Esophagus muscularis mucosa (tissue), 4 donors: ENCODE data around the gene AUTS2. TPM values are rescaled to one million over a fixed set of nuclear protein-coding genes. Genes with fewer than 3 reads are reported as not detected.

Source experiments
- DNase-seq: peaks from one replicate; pipeline ENCODE4 v3.0.0-alpha.2; 2017; ENCODE audit errors: extremely low spot score
- H3K27ac ChIP-seq, 4 donors: fragments of 200-600 bp; sonication (generic); replicated peaks in 1 of 4; 1 replicate in 3 of 4; 2 replicates in 1 of 4; pipeline ENCODE4 v1.5.1; 2016 to 2019; ENCODE audit warnings: mild to moderate bottlenecking in 1 of 4
- H3K27me3 ChIP-seq, 4 donors: fragments of 200-600 bp; sonication (generic); one replicate each; pipeline versions ENCODE4 v1.5.1 to v1.6.0; 2016 to 2019
- H3K36me3 ChIP-seq, 4 donors: fragments of 200-600 bp; sonication (generic); one replicate each; pipeline ENCODE4 v1.5.1; 2016 to 2019
- H3K4me1 ChIP-seq, 4 donors: fragments of 200-600 bp; sonication (generic); one replicate each; pipeline ENCODE4 v1.5.1; 2016 to 2019
- H3K4me3 ChIP-seq, 4 donors: fragments of 200-600 bp; sonication (generic); 1 replicate in 2 of 4; 2 replicates in 2 of 4; pipeline ENCODE4 v1.5.1; 2016 to 2019; ENCODE audit warnings: mild to moderate bottlenecking in 4 of 4, moderate library complexity in 1 of 4
- H3K9me3 ChIP-seq, 4 donors: fragments of 200-600 bp; sonication (generic); 1 replicate in 3 of 4; 2 replicates in 1 of 4; pipeline ENCODE4 v1.5.1; 2016 to 2019
- EP300 ChIP-seq: sonication (generic); formaldehyde crosslinking; IDR thresholded peaks from one replicate; pipeline ENCODE4 v1.6.1; 2017; ENCODE audit warnings: antibody characterized with exemption
- POLR2A ChIP-seq: fragments of 450-650 bp; IDR thresholded peaks from one replicate; pipeline ENCODE4 v1.6.1; 2017; ENCODE audit warnings: antibody characterized with exemption, moderate library complexity, mild to moderate bottlenecking, low read depth
- POLR2AphosphoS5 ChIP-seq, 2 donors: sonication (generic); formaldehyde crosslinking; IDR thresholded peaks; one replicate each; pipeline ENCODE4 v1.6.1; 2017; ENCODE audit warnings: antibody characterized with exemption in 2 of 2
- WGBS: methylation state at CpG from one replicate; pipeline ENCODE4 v1.1.5; 2018; 5-methylcytosine and 5-hydroxymethylcytosine counted together
- intact Hi-C: fragments of 100-400 bp; cut with DNase I; formaldehyde crosslinking; loops from one replicate; pipeline ENCODE4 v1.15.1; 2023
- total RNA-seq, 4 donors: library from RNA; depleted of rRNA; stranded (reverse); fragments of >200 nt; gene quantifications; one replicate each; pipeline versions ENCODE4 v1.1.0 to v1.2.1, GENCODE V29; 2016
- TF ChIP-seq, protein P1 (sequence below), 3 experiments: fragments of 200-600 bp in 2 of 3; fragments of 450-650 bp in 1 of 3; sonication (generic) in 2 of 3; IDR thresholded peaks; one replicate each; pipeline ENCODE4 v1.5.1; 2017 to 2019; ENCODE audit warnings: antibody characterized with exemption in 3 of 3, mild to moderate bottlenecking in 2 of 3, moderate library complexity in 1 of 3

Gene AUTS2
- total RNA-seq, 4 donors from 2014 or later = 18.5 to 44.9 (median 34.2) TPM

DNA sequence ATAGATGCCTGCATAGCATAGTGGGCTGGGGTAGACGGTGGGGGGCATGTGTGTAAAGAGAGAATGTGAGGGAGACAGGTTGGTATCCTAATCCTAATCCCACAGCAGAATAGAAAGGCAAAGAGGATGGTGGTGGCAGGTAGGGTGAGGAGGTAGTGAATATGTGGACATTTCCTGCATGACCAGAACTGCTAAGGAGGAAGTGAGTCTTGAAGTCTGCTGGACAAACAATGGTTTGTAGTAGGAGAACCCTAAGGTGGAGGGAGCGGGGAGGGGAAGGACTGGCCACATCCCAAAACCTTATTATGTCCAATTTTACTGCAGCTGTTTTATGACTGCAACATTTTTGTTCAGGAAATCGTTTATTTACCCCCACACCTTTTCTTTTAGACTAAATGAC, 279.7 kb downstream of the AUTS2 start:
- Histone ChIP-seq H3K36me3 (no peaks in the 10 kb centered on the region), H3K9me3 (no peaks in the 10 kb centered on the region), H3K27ac (no peak overlapping the region), H3K27me3 (no peaks in the 10 kb centered on the region), H3K4me1 (peaks cover 0 to 29% (median 9%) of the 10 kb centered on the region in 4 donors), H3K4me3 (no peak overlapping the region)
- 68% methylated on average over 3 of the region's 3 CpGs for WGBS
- no peak for TF ChIP-seq POLR2A
- TF ChIP-seq, protein P1, sequence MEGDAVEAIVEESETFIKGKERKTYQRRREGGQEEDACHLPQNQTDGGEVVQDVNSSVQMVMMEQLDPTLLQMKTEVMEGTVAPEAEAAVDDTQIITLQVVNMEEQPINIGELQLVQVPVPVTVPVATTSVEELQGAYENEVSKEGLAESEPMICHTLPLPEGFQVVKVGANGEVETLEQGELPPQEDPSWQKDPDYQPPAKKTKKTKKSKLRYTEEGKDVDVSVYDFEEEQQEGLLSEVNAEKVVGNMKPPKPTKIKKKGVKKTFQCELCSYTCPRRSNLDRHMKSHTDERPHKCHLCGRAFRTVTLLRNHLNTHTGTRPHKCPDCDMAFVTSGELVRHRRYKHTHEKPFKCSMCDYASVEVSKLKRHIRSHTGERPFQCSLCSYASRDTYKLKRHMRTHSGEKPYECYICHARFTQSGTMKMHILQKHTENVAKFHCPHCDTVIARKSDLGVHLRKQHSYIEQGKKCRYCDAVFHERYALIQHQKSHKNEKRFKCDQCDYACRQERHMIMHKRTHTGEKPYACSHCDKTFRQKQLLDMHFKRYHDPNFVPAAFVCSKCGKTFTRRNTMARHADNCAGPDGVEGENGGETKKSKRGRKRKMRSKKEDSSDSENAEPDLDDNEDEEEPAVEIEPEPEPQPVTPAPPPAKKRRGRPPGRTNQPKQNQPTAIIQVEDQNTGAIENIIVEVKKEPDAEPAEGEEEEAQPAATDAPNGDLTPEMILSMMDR (IDR thresholded peaks at IDR 0.05) = no peak
- TF ChIP-seq EP300 = no peak
- TF ChIP-seq POLR2AphosphoS5 (IDR thresholded peaks at IDR 0.05) = no peak
- intact Hi-C loops = no loop called here
- DNase-seq = no peak

DNA sequence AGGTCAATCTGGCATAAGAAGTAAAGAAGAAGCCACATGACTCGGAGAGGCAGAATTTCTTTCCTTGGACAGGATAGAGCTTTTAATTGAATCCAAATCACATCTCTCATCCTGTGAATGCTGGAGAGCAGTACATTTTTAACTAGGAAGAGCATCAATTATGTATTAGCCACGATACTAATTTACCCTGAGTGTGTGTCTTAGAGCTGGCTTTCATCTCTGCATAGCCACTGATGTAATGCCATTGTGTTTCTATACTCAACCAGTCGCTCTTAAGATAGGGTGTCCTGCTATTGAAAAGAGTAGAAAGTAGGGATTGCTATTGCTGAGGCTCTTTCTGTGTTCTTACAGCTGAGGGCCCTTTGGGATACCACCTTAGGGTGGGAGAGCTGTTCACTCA, 280.3 kb downstream of the AUTS2 start:
- H3K27me3 ChIP-seq = no peaks in the 10 kb centered on the region
- H3K4me1 ChIP-seq = peaks cover 0 to 35% (median 9%) of the 10 kb centered on the region in 4 donors
- intact Hi-C loops = no loop called here
- no peaks in the 10 kb centered on the region for H3K9me3 ChIP-seq
- H3K36me3 ChIP-seq = no peaks in the 10 kb centered on the region
- TF ChIP-seq, protein P1 (IDR thresholded peaks at IDR 0.05) = no peak
- no peak for TF ChIP-seq EP300
- no peak for TF ChIP-seq POLR2A
- TF ChIP-seq POLR2AphosphoS5 (IDR thresholded peaks at IDR 0.05) = no peak
- no peak overlapping the region for H3K27ac ChIP-seq
- no peak for DNase-seq
- 81% methylated on average over 3 of the region's 3 CpGs for WGBS
- no peak overlapping the region for H3K4me3 ChIP-seq

DNA sequence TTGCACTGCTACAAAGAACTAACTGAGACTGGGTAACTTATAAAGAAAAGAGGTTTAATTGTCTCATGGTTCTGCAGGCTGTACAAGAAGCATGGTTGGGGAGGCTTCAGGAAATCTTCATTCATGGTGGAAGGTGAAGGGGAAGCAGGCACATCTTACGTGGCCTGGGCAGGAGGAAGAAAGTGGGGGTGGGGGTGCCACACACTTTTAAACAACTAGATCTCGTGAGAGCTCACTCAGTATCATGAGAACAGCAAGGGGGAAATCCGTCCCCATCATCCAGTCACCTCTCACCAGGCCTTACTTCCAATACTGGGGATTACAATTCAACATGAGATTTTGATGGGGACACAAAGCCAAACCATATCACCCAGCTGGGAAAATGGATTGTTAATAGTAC, 281.7 kb downstream of the AUTS2 start:
- Histone ChIP-seq H3K4me3 (no peak overlapping the region), H3K9me3 (no peaks in the 10 kb centered on the region), H3K4me1 (peaks cover 0 to 42% (median 9%) of the 10 kb centered on the region in 4 donors), H3K27me3 (no peaks in the 10 kb centered on the region), H3K36me3 (no peaks in the 10 kb centered on the region), H3K27ac (no peak overlapping the region)
- TF ChIP-seq, protein P1 (IDR thresholded peaks at IDR 0.05) = no peak
- TF ChIP-seq EP300 = no peak
- no peak for TF ChIP-seq POLR2AphosphoS5 (IDR thresholded peaks at IDR 0.05)
- no peak for TF ChIP-seq POLR2A
- no peak for DNase-seq
- WGBS = 85% methylated on average over 3 of the region's 3 CpGs
- intact Hi-C loops = no loop called here

DNA sequence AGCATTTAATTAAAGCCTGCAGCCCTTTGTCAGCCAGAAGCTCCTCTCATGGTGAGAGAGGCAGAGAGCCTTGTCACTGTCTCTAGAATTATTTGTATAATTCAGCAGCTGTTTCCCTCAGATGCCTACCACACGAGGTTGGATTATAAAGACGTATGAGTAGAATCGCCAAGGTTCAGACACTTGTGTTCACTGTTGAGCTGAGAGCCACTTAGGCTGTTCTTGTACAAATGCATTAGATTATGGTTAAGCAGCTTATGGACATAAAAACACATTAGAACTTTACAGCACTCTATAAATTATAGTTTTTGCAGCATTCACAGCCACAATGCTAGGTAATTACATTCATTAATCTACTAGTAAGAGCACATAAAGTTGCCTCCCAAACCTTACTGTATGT, 282.6 kb downstream of the AUTS2 start:
- Histone ChIP-seq H3K4me1 (peaks cover 0 to 50% (median 18%) of the 10 kb centered on the region in 4 donors), H3K36me3 (no peaks in the 10 kb centered on the region), H3K27ac (no peak overlapping the region), H3K4me3 (no peak overlapping the region), H3K9me3 (no peaks in the 10 kb centered on the region), H3K27me3 (no peaks in the 10 kb centered on the region)
- no peak for DNase-seq
- 58% methylated on average over 3 of the region's 3 CpGs for WGBS
- TF ChIP-seq POLR2AphosphoS5 (IDR thresholded peaks at IDR 0.05) = no peak
- no peak for TF ChIP-seq POLR2A
- no peak for TF ChIP-seq EP300
- TF ChIP-seq, protein P1 (IDR thresholded peaks at IDR 0.05) = no peak
- intact Hi-C loops = no loop called here

DNA sequence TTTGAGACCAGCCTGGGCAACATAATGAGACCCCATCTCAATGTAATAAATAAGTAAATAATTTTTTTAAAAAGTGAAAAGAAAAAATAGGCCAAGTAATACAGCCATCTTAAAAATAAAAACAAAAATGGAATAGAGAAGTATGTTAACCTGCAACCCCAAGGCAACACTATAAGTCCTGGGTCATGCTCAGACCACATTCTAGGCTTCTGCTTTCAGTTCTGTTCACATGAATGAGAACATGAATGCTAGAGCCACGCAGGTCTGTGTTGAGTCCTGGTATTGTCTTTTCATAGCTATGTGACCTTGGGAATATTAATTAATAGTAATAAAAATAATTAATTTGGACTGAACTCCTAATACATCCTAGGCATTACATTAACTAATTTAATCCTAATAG, 284.0 kb downstream of the AUTS2 start:
- peaks cover 0 to 57% (median 21%) of the 10 kb centered on the region in 4 donors for H3K4me1 ChIP-seq
- no peaks in the 10 kb centered on the region for H3K27me3 ChIP-seq
- DNase-seq = no peak
- no peak overlapping the region for H3K4me3 ChIP-seq
- H3K27ac ChIP-seq = no peak overlapping the region
- no peak for TF ChIP-seq POLR2AphosphoS5 (IDR thresholded peaks at IDR 0.05)
- no peak for TF ChIP-seq POLR2A
- TF ChIP-seq, protein P1 (IDR thresholded peaks at IDR 0.05) = no peak
- no peak for TF ChIP-seq EP300
- 84% methylated on average over 1 of the region's 1 CpG for WGBS
- H3K9me3 ChIP-seq = no peaks in the 10 kb centered on the region
- intact Hi-C loops = no loop called here
- H3K36me3 ChIP-seq = no peaks in the 10 kb centered on the region
